DMS114 treated with DMSO at 0.1 percent for 48 hours (cell line): Measurements from ENCODE around the gene RALGDS.

Experiments
- DNase-seq: peaks from one replicate; lab custom pipeline; 2025; ENCODE audit not compliant: unreplicated experiment; lab: John Stamatoyannopoulos, UW

RALGDS gene

DNA sequence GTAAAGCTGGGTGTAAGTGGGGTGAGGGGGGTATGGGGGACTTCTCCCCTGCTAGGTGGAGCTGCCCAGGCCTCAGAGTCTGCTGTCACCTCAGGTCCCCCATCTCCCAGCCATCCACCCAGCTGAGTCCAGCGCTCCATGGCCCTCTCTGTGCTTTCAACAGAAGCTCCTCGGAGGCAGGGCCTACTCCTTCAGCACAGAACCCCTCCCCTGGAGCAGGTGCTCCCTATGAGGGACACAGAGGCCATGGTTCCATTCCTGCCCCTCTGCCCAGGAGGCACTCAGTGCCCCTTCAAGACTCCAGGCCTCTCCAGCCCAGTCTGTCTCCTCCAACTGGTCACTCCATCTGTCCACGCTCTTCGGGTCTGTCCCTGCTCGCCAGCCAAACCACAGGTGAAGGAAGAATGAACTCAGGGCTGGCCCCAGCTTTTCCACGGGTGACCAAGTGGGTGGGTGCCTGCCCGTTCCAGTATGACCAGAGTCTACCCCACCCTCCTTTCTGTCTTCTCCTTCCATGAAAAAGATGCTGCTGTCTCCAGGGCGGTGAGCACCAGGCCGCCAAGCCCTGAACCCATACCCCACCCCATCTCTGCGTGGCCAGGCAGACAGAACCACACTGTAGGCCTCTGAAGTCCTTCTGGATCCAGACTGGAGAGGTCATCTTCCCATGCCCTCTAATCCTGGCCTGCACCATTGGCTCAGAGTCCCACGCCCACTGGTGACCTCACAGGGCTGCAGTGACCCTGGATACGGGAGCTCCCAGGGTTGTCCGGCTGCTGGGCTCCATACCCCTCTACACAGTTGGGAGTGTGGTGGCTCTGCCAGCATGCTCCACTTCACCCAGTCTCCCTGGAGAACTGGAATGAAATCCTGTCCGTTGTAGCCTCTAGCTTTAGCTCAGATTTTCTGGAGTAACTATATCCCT lies 30.8 kb upstream of the RALGDS start:
- DNase-seq = no peak

DNA sequence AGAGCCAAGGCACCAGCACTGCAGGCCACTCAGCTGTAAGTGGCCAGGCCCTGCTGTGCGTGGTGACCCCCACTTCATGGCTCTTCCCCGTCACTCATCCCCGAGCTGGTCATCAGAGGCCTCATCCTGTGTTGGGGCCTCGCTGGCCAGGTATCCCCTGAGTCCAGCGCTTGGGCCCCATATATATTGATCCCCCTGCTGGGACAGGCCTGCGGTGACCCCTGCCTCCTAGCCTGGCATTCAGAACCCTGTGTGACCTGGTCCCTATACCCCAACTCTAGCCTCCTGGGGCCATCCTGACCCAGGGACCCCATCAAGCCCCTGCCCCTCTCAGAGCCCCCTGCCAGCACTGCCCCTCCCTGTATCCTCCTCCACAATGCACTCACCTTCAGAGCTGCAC lies 30.0 kb upstream of the RALGDS start:
- no peak for DNase-seq

DNA sequence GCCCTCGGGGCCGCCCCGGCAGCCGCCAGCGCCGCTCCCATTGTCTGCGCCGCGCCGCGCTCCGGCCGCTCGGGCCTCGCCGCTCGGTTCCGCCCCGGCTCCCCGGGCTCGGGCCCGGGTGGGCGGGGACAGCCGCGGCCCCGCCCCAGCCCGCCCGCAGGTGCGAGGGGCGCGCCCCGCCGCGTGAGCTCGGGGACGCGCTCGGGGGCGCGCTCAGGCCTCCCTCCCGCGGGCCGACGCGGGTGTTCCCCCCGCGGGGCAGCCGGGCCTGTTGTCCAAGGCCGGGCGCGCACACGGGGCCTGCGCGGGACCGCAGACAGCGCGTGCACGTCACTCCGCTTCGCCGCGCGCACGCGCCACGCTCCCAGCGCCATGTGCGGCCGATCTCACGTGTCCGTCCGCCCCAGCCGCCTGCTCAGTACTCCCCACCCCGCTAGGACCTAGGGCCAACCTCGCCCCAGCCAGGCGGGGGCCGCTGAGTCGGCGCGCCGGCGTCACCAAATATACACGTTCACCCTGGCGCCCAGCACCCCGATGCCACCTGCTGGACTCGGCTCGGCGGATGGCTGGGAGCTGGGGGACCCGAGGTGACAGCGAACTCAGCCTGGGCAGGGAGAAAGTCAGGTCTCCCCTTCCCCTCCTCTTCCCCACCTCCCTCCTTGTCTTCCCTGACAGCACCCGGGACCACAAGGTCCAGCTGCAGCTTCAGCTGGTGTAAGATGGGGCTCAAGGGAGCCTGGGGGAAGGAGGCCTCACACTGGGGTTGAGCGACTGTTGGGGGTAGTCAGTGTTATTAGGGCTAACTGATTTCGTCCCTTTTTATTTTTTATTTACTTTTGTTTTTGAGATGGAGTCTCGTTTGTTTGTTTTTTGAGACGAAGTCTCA lies 28.3 kb upstream of the RALGDS start:
- peak; percentile 65 for DNase-seq

DNA sequence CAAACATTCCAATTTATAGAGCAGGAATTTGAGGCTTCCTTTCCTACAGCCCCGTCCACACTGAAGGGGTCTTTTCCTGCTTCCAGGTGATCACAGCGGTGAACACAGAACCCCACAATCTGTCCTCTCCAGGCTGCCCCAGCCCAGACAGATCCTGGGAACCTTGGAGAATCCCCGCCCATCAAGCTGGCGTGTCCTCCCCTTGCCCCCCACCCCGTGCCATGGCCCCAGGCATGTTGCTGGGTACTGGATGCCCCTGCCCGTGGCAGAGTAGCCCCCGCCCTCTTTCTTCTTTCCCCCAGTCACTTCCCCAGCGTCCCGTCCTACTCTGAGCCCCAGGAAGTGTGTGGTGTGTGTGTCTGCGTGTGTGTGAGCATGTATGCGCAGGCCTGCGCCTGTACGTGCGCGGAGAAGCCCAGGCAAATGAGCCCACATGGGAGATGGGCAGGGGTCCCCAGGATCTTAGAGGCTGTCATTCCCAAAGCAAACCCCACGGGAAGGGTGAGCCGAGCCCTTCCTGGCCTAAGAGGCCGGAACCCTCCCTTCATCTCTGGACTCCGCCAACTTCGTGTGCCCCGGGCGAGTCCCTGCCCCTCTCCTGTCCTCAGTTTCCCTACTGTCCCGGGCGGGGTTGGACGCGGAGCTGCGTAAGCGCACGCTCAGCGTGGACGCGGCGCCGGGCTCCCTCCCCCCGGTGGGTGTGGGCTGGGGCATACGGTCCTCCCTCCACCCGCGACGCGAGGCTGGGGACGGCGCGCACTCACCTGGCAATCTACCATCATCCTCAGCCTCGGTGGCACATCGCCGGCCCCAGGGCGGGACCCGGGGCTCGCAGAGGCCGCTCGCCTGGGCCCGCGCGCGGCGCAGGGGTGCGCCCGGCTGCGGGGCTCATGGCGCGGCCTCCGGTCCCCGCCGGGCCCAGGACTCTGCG lies 27.4 kb upstream of the RALGDS start:
- no peak for DNase-seq

DNA sequence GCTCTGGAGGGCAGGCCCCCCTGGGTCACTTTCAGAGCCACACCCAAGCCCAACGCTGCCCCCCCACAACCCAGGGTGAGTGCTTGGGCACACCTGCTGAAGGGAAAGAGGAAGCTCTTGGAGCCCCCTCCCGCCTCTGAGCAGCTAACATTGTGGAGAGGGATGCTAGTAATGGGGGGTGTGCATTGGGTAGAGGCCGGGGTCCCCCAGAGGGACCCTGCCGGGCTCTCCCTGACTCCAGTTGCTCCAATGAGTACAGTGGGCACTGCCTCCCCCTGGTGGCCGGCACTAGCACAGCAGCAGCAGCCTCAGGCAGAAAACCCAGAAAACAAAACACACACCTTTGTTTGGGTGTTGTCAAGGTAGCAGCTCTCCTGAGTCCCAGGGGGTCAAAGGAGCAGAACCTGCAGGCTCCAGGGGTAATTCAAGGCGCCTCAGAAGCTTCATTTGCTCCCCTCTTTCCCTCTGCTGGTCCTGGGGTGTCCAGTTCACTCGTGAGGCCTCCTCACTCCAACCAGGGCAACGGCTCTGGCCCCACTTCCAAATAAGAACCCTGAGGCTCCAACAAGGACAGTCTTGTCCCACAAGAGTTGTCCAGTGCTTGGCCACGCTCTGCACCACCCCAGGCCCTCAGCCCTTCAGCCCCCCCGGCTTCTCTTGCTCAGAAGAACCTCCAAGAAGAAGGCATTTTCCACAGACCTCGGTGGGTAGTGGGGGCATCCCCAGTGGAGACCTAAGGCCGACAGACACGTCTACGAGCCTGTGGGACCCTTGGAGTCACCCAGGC lies 26.6 kb upstream of the RALGDS start:
- DNase-seq = peak; percentile 15

DNA sequence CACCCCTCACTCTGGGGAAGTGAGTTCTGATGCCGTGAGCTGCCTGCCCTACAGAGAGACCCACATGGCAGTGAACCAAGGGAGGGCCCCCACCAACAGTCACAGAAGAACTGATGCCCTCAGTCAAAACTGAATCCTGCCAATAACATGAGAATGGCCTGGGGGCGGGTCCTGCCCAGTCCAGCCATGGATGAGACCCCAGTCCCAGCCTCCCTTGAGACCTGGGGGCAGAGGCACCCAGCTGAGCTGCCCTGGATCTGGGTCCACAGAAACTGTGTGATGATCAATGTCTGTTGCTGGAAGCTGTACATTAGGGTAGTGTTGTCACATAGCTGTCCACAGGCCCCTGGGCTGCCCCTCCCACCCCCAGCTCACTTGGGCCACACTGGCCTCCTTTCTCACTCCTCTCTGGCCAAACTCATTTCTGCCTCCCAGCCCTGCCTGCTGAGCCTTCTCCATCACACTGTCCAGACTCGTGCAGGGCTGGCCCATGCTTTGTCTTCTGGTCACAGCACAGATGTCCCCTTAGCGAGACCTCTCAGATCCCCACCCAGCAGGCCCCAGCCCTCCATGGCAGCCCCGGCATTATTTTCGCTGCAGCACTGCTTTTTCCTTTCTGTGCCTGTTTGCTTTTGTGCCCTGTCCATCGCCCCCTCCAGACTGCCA lies 25.8 kb upstream of the RALGDS start:
- no peak for DNase-seq

DNA sequence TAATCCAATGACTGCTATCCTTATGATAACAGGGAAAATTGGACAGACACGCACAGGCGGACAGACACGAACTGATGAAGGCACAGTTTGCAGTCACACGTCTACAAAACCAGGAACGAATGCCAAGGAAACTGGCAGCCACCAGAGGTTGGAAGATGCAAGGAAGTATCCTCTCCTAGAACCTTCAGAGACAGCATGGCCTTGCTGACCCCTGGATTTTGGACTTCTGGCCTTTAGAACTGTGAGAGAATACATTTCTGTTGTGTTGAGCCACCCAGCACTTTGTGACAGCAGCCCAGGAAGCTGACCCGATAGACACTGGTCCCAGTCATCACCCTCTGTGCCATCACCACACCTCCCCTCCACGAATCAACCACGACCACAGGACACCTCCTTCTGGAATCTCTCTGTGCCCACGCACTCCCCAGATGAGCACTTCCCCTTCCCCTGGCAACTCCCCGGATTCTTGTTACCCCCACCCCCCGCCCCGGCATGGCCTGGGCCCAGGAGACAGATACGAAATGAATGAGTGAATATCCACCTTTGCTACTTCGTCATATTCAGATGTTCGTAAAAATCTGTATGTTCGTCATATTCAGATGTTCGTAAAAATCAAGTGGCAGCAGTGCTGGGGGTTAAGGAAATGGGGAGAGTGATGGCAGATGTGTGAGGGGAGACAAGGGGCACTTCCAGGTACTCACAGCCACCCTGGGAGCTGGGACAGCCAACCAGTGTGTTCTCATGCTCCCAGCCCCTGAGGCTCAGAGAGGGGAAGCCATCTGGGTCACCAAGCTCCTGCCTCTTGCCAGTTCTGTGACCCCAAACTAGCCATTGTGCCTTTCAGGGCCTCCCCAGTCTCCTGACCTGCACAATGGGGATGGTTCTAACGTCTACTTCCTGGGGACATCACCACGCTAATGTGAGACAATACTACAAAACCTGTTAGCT lies 24.1 kb upstream of the RALGDS start:
- DNase-seq = no peak

DNA sequence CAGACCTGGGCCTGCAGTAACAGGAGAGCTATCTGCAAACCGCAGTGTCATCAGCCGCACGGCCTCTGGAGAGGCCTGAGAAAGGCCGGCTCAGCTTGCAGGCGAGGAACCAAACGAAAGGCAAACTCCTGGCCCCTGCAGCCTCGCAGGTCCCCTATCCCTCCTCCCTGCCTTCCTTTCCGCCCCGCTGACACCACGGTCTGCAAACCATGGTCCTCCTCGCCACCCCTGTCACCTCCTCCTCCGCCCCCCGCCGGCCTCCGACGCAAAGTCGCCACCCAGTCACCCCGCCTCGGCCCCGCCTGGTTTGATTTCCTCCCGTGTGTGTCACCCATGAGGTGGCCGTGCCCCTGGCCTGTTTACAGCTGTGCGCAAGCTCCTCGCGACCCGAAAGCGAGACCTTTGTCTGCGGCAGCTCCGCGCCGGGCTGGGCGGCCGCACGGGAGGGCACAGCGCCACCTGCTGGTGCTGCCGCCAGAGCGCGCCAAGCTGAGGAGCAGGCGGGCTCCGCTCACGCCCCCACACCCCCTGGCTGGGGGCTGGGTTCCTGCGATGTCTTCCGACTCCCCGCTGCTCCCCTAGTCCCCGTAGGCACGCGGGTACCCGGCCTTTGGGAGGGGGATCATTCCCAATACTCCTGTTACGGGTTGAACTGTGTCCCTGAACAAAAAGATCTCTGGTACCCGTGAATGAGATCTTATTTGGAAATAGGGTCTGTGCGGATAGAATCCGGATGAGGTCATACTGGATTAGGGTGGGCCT lies 23.3 kb upstream of the RALGDS start:
- no peak for DNase-seq

DNA sequence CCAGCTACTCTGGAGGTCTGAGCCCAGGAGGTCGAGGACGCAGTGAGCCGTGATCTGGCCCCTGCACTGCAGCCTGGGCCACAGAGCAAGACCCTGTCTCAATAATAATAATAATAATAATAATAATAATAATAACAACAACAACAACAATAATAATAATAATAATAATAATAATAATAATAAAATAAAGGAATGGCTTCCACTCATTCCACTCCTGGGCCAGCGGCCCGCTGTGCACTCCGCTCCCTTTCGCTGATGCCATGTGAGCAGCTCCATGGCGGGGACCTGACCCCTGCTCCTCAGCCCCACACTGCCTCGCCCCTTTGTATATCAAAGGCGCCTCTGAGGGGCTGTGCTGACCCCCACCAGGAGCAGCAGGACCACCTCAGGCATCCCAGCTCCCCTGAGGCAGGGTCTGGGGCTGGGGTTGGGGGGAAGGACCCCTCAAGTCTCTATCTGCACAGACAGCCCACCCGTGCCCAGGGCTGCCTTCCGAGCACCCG lies 22.6 kb upstream of the RALGDS start:
- no peak for DNase-seq

DNA sequence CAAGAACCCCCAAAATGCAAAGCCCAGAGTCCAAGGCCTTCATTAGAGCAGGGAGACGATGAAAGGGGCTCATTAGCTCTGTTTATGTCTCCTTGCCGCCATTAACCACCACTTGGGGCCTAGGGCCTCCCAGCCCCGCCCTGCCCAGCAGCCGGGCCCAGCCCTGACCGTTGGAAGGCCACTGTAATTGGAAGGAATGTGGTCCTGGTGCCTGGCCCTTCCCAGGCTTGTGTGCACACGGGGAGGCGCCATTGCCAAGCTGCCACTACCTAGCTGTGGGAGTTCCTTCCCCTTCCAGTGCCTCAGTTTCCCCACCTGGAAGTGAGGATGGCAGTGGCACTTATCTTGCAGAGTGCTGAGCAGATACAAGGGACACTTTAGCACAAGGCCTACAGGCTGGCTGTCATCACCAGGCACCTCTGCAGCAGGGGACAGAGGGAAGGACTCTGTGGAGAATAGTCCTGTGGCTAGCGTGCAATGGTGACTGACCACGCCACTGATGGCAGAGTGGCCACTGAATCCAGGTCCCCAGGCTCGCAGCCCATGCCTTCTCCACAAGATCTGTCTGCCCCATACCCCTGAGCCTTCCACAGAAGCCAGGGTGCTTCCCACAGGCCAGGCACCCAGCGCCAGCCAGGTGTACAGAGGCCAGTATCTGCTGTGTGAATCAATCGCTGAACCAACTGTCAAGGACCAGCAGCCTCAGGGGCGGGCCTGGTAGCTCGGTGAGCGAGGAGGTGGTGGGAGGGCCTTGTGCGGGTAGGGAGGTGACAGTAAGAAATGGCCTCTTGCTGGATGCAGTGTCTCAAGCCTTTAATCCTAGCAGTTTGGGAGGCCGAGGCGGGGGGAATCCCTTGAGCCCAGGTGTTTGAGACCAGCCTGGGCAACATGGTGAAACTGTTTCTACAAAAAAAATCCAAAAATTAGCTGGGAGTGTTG lies 21.9 kb upstream of the RALGDS start:
- DNase-seq = no peak

DNA sequence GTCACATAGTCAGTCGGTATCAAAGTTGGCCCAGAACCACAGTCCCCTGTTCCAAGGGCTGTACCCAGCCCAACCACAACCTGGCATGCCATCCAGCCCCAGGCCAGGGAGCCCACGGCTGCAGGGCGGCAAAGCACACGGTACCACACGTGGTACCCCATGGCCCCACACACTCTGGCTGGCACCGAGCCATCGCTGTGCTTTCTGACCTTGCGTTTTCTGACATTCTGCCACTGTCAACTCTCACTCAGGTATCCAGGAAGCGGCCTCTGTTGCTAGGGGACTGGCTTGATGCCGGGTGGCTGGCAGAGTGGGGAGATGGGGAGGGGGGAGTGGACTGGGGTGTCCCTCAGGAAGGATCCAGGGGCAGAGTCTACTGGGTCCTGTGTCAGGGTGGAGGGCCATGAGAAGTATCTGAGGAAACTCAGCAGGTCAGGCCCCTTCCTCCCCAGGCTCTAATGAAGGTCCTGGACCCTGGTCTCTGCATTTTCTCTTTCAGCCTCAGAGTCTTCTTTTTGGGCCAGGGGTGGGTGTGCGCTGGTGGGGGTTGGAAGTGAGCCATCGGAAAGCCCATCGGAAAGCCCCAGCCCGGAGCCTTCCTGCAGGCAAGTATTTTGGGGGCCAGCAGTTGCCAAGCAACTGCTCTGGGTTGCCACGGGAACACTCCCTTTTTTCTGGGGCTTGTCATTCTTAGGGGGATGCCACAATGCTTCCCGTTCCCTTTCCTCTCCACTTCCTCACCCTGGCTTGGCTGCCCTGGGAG lies 21.0 kb upstream of the RALGDS start:
- no peak for DNase-seq

DNA sequence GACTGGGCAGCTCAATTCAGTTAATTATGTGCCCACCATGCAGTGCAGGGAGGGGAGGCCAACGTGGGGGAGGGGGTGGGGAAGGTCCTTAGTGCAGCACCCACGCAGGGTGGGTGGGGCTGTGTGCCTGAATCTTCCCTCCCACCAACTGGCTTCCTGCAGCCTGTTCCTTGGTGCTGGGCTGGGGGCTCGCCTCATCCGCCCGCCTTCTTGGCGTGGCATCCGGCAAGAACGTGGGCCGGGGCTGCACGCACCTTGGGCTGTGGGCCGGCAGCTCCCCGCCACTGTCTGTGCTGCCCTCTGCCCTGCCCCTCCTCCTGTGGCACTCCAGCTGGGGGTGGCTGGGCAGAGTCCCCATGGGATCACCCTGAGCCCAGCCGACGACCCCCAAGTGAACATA lies 19.6 kb upstream of the RALGDS start:
- DNase-seq = no peak

DNA sequence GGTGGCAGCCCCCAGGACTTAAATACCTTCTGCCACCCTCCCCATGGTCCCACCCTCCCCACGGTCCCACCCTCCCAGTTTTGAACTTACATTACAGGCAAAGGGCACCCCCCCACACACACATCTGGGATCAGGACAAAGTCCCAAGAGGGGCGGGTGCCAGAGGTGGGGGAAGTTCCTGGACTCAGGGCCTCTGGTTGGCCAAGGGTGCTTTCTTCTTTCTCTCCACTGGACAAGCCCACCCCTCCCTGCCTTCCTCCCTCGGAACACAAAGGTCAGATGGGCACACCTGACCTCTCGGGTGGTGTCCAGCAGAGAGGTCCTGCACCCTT lies 19.1 kb upstream of the RALGDS start:
- DNase-seq = no peak

DNA sequence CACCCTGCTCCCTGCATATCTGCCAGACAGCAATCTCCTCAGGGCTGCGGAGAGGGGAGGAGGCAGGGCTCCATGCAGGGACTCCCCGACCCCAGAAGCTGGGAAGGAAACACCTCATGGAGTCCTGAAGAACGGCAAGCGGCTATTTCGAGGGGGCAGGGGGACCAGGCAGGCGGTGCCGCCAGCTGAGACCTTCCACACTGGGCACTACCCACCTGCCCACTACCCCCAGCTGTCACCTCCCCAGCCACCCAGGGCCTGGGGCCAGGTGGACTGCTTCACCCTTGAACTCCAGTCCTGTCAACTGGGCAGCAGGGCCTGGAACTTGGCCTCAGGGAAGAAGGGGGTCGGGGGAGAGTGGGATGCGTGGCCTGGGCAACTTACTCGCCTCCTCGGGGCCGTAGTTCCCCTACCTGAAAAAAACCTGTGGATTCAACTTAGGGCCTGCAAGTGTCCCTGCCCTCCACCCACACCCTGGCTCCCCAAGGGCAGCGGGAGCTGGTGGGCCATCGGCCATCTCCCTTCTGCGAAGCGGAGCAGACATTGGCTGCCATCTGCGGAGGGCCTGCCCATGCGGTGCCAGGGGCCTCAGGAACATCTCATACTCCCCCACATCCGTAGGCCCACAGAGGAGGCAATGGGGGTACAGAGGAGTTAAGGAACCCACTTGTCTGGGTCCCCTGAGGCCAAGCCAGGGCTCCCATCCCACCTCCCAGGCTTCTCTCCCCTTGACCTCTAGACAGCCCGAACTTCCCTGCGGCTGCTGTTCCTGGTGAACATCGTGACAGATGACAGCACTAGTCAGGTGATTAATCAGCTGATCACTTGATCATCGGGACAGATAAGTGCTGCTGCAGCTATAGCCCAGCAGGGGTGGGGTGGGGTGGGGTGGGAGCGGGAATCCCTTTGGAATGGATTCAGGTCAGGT lies 18.5 kb upstream of the RALGDS start:
- DNase-seq = no peak
